HUES64 (cell line): ENCODE results near the gene TCAP.

Experiments used
- H3K27ac ChIP-seq: 2 replicates; pipeline ENCODE4 v1.7.0; 2013; ENCODE audit warnings: low read depth, low read length, inconsistent platforms
- H3K27me3 ChIP-seq: 2 replicates; pipeline ENCODE4 v1.6.1; 2013; ENCODE audit warnings: mild to moderate bottlenecking, low read length; ENCODE audit not compliant: insufficient read depth
- H3K36me3 ChIP-seq: 2 replicates; pipeline ENCODE4 v1.6.1; 2013; ENCODE audit warnings: mild to moderate bottlenecking, low read length; ENCODE audit not compliant: insufficient read depth
- H3K4me1 ChIP-seq: 2 replicates; pipeline ENCODE4 v1.6.1; 2013; ENCODE audit warnings: mild to moderate bottlenecking, low read length, moderate library complexity; ENCODE audit not compliant: insufficient read depth
- H3K4me3 ChIP-seq: 2 replicates; pipeline ENCODE4 v1.5.1; 2013; ENCODE audit warnings: mild to moderate bottlenecking, low read length, moderate library complexity
- H3K9ac ChIP-seq: 2 replicates; pipeline ENCODE4 v1.6.1; 2013; ENCODE audit warnings: mild to moderate bottlenecking, low read depth, low read length
- H3K9me3 ChIP-seq: 2 replicates; pipeline ENCODE4 v1.6.1; 2013; ENCODE audit warnings: low read depth, low read length; ENCODE audit not compliant: insufficient read depth
- WGBS: fragments of 150-250, 120-280 bp; methylation state at CpG from one replicate; pipeline ENCODE4 v1.1.7; 2013; ENCODE audit warnings: missing lambda C conversion rate; 5-methylcytosine and 5-hydroxymethylcytosine counted together

TCAP gene

GRCh38 chr17:39672522-39673334 is 7.6 kb downstream of the TCAP start:
- Histone ChIP-seq H3K36me3 (peaks cover 7% of the 10 kb centered on the region; the same call in 1 of the 2 replicates), H3K4me1 (no peaks in the 10 kb centered on the region), H3K9ac (no peak overlapping the region), H3K9me3 (no peaks in the 10 kb centered on the region), H3K4me3 (no peak overlapping the region), H3K27ac (no peak overlapping the region), H3K27me3 (peaks cover 22% of the 10 kb centered on the region)
- WGBS, result 91% methylated on average over 15 of the region's 15 CpGs

GRCh38 chr17:39673335-39674081 is 8.4 kb downstream of the TCAP start:
- Histone ChIP-seq H3K9me3 (no peaks in the 10 kb centered on the region), H3K9ac (no peak overlapping the region), H3K27me3 (peaks cover 14% of the 10 kb centered on the region), H3K4me1 (no peaks in the 10 kb centered on the region; the same call in 1 of the 2 replicates), H3K36me3 (peaks cover 7% of the 10 kb centered on the region; the same call in 1 of the 2 replicates), H3K27ac (no peak overlapping the region), H3K4me3 (no peak overlapping the region)
- WGBS, result 83% methylated on average over 13 of the region's 13 CpGs

- Histone ChIP-seq H3K9me3 (no peaks in the 10 kb centered on the region), H3K27ac (no peak overlapping the region), H3K4me3 (no peak overlapping the region), H3K36me3 (peaks cover 7% of the 10 kb centered on the region; the same call in 1 of the 2 replicates), H3K4me1 (no peaks in the 10 kb centered on the region; the same call in 1 of the 2 replicates), H3K27me3 (peaks cover 7% of the 10 kb centered on the region), H3K9ac (no peak overlapping the region)
- WGBS, result 90% methylated on average over 5 of the region's 5 CpGs
Measured at GRCh38 chr17:39674179-39674578, 9.0 kb downstream of the TCAP start.

GRCh38 chr17:39674702-39675389 is 9.7 kb downstream of the TCAP start:
- peaks cover 7% of the 10 kb centered on the region; the same call in 1 of the 2 replicates for H3K36me3 ChIP-seq
- no peaks in the 10 kb centered on the region; the same call in 1 of the 2 replicates for H3K4me1 ChIP-seq
- H3K9ac ChIP-seq, result no peak overlapping the region
- H3K9me3 ChIP-seq, result no peaks in the 10 kb centered on the region
- peaks cover under 1% of the 10 kb centered on the region; the same call in 1 of the 2 replicates for H3K27me3 ChIP-seq
- no peak overlapping the region for H3K27ac ChIP-seq
- H3K4me3 ChIP-seq, result no peak overlapping the region
- 62% methylated on average over 11 of the region's 11 CpGs for WGBS

- Histone ChIP-seq H3K9me3 (no peaks in the 10 kb centered on the region), H3K27me3 (no peaks in the 10 kb centered on the region), H3K36me3 (peaks cover 7% of the 10 kb centered on the region), H3K27ac (no peak overlapping the region), H3K4me3 (no peak overlapping the region), H3K4me1 (no peaks in the 10 kb centered on the region; the same call in 1 of the 2 replicates), H3K9ac (no peak overlapping the region)
- 86% methylated on average over 10 of the region's 10 CpGs for WGBS
Measured at GRCh38 chr17:39675390-39676082, 10.4 kb downstream of the TCAP start.

GRCh38 chr17:39676198-39676819 is 11.2 kb downstream of the TCAP start:
- H3K27me3 ChIP-seq, result no peaks in the 10 kb centered on the region
- 88% methylated on average over 7 of the region's 7 CpGs for WGBS
- H3K9ac ChIP-seq, result no peak overlapping the region
- peaks cover 14% of the 10 kb centered on the region for H3K36me3 ChIP-seq
- no peak overlapping the region for H3K4me3 ChIP-seq
- H3K27ac ChIP-seq, result no peak overlapping the region
- H3K4me1 ChIP-seq, result no peaks in the 10 kb centered on the region; the same call in 1 of the 2 replicates
- no peaks in the 10 kb centered on the region for H3K9me3 ChIP-seq

- Histone ChIP-seq H3K9ac (no peak overlapping the region), H3K27ac (no peak overlapping the region), H3K4me1 (no peaks in the 10 kb centered on the region; the same call in 1 of the 2 replicates), H3K36me3 (peaks cover 15% of the 10 kb centered on the region), H3K4me3 (no peak overlapping the region), H3K9me3 (no peaks in the 10 kb centered on the region), H3K27me3 (no peaks in the 10 kb centered on the region)
- WGBS, result 91% methylated on average over 6 of the region's 8 CpGs
Measured at GRCh38 chr17:39677072-39677471, 11.9 kb downstream of the TCAP start.

GRCh38 chr17:39677542-39678339 is 12.6 kb downstream of the TCAP start:
- 92% methylated on average over 13 of the region's 13 CpGs for WGBS
- H3K9ac ChIP-seq, result no peak overlapping the region

GRCh38 chr17:39678340-39679116 is 13.4 kb downstream of the TCAP start:
- no peaks in the 10 kb centered on the region for H3K9me3 ChIP-seq
- 84% methylated on average over 13 of the region's 13 CpGs for WGBS
- no peaks in the 10 kb centered on the region for H3K27me3 ChIP-seq
- peaks cover 21% of the 10 kb centered on the region for H3K36me3 ChIP-seq
- no peaks in the 10 kb centered on the region; the same call in 1 of the 2 replicates for H3K4me1 ChIP-seq
- H3K9ac ChIP-seq, result no peak overlapping the region
- no peak overlapping the region for H3K4me3 ChIP-seq
- no peak overlapping the region for H3K27ac ChIP-seq

More at GRCh38 chr17:39677542-39678339, 12.6 kb downstream of the TCAP start:
- no peaks in the 10 kb centered on the region; the same call in 1 of the 2 replicates for H3K4me1 ChIP-seq
- no peak overlapping the region for H3K27ac ChIP-seq
- no peak overlapping the region for H3K4me3 ChIP-seq
- H3K36me3 ChIP-seq, result peaks cover 15% of the 10 kb centered on the region
- no peaks in the 10 kb centered on the region for H3K9me3 ChIP-seq
- no peaks in the 10 kb centered on the region for H3K27me3 ChIP-seq
